ENCODE measurements around the gene CEACAM4.
"Not testable (repeated sequence)": the region's sequence is repeated elsewhere in the genome, so short reads cannot be mapped to it uniquely, and the experiment has no call there.

Gene CEACAM4

DNA sequence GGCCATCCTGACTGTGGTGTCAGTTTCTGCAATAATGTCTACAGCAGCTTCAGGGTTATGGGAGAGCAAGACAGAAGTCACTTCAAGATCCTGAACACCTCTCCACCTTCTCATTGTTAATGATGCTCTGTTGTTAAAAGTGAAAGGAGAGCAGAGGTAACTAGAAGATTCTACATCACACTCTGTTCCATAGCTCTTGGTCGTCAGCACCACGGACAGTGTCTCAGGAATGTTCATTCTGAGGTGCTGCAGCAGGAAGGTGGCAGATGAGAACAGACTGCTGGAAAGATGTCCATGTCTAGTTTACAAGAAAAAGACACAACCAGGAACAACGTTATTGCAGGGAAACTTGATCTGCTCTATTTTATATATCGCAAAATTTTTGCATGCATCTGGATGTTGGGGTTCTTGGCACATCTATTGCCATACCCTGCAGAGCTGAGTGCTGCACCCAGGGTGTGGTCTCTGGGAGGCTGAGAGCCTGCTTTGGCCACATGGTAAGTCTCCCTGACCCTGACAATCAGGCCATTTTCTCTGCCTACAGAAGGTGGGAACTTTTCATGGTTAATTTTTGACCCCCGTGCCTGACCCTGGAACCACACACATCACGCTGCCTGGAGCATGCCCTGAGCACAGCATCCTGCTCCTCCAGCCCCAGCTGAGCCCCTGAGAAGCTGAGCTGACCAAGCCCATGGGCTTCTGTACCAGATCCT is 38.2 kb downstream of the CEACAM4 start:
- TF ChIP-seq, protein P1, sequence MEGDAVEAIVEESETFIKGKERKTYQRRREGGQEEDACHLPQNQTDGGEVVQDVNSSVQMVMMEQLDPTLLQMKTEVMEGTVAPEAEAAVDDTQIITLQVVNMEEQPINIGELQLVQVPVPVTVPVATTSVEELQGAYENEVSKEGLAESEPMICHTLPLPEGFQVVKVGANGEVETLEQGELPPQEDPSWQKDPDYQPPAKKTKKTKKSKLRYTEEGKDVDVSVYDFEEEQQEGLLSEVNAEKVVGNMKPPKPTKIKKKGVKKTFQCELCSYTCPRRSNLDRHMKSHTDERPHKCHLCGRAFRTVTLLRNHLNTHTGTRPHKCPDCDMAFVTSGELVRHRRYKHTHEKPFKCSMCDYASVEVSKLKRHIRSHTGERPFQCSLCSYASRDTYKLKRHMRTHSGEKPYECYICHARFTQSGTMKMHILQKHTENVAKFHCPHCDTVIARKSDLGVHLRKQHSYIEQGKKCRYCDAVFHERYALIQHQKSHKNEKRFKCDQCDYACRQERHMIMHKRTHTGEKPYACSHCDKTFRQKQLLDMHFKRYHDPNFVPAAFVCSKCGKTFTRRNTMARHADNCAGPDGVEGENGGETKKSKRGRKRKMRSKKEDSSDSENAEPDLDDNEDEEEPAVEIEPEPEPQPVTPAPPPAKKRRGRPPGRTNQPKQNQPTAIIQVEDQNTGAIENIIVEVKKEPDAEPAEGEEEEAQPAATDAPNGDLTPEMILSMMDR (IDR thresholded peaks at IDR 0.05; ENCODE audit: low read length, missing control alignments): no peak
- H3K4me3 ChIP-seq (replicated peaks; ENCODE audit: low read depth, low read length): no peak overlapping the region
- peak; percentile 55 for DNase-seq (ENCODE audit: low read depth)

DNA sequence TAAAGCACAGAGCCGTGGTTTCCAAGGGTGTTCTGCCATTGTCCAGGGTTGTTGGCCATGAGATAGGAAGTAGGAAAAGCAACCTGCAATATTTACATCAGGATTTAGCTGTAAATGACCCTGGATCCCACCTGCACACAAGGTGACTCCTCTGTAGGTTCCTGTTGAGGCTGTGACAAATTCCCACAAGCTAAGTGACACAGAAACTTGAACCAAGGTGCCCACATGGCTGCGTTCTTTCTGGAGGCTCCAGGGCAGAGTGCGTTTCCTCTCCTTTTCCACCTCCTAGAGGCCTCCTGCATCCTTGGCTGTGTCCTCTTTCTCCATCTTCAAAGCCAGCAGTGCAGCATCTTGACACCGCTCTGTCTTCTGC is 39.0 kb downstream of the CEACAM4 start:
- no peak overlapping the region for H3K4me3 ChIP-seq (replicated peaks; ENCODE audit: low read depth, low read length)
- TF ChIP-seq, protein P1 (IDR thresholded peaks at IDR 0.05; ENCODE audit: low read length, missing control alignments): no peak
- no peak for DNase-seq (ENCODE audit: low read depth)

DNA sequence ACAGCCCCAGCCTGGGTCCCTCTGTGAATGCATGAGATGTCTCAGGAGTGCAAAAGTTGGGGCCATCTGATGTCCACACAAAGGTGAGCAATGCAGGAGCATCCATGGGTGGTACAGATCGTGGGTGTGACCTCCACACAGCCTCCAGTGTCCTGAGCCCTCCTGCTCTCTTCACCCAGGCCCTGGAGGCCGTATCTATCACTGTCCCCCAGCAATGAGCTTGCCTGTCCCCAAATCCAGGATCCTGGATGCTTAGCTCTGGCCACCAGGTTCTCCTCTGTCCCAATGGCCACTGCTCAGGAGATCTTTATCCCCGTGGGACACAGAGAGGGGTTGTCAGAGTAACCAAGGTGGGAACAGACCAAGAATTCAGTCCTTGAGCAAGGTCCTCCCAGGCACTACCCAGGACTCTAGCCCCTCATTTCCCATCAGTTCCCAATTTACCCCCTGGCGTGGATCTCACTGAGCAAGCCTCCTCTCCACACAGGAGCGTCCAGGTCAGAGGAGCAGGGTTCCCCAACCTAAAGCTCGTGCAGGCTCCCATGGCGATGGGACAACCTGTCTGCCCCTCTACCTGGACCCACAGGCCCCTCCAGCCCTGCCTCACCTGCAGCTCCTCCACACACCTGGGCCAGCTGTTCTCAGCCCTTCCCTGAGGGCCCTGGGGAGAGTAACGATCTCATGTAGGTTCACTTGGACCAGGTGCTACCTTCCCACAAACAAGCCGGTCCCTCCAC is 39.6 kb downstream of the CEACAM4 start:
- no peak overlapping the region for H3K4me3 ChIP-seq (replicated peaks; ENCODE audit: low read depth, low read length)
- DNase-seq (ENCODE audit: low read depth): no peak
- TF ChIP-seq, protein P1 (IDR thresholded peaks at IDR 0.05; ENCODE audit: low read length, missing control alignments): no peak

DNA sequence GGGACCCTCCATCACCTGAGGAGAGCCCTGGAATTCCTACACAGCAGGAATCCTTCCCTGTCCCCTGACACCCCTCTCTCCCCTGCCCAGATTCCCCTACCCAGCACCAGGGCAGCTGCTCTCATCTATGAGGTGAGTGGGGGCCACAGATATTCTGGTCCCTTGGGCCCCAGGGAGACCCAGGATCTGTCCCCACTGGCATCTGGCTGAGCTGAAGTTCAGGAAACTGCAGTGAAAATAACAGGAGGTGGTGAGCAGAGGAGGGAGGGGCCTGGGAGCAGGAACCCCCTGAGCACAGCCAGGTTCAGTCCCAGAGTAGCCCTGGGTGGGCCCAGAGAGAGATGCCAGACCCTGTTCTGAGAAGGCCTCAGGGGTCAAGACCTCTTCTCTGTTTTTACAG is 40.8 kb downstream of the CEACAM4 start:
- TF ChIP-seq, protein P1 (IDR thresholded peaks at IDR 0.05; ENCODE audit: low read length, missing control alignments): no peak
- H3K4me3 ChIP-seq (replicated peaks; ENCODE audit: low read depth, low read length): no peak overlapping the region
- no peak for DNase-seq (ENCODE audit: low read depth)

DNA sequence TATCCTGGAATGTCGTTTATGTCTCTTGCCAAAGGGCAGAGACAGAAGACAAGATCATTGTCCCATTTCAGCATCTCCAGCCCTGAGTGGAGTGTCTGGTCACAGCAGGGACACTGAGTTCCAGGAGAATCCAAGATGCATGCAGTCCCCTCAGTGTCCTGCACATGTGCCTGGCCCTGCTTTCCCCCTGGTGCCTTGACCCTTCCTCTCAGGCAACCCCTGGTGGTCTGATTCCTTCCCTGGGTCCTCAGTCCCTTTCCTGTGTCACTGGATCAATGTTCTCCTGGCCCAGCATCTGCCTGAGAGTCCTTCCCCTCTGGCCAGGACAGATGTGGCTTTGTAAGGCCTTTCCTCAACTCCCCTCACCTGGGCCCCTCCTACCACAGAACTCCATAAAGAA is 41.9 kb downstream of the CEACAM4 start:
- TF ChIP-seq, protein P1 (IDR thresholded peaks at IDR 0.05; ENCODE audit: low read length, missing control alignments): no peak

DNA sequence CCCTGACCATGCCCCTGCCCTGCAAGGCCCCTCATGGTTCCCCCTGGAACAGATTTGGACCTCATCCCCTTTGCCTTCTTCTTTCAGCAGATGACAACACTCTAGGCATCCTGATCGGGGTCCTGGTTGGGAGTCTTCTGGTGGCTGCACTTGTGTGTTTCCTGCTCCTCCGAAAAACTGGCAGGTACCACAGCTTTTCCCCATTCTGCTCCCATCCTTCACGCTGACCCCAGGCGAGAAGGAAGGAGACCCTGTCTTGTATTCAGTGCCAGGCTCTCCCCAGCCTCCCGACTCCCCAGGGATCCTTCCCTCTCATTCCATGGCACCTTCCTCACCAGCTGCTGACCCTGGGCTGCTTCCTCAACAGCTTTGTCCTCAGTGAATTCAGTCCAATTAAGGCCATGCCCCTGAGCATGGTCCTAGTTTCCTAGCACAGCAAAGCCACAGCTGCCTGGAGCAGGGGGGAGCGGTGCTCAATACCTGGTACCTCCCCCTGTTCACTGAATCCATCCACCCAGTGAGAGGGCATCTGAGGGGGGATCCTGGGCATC is 42.5 kb downstream of the CEACAM4 start:
- TF ChIP-seq, protein P1 (IDR thresholded peaks at IDR 0.05; ENCODE audit: low read length, missing control alignments): no peak
- no peak for DNase-seq (ENCODE audit: low read depth)
- H3K4me3 ChIP-seq (replicated peaks; ENCODE audit: low read depth, low read length): no peak overlapping the region

More for the DNA sequence above, 41.9 kb downstream of the CEACAM4 start:
- no peak for DNase-seq (ENCODE audit: low read depth)
- H3K4me3 ChIP-seq (replicated peaks; ENCODE audit: low read depth, low read length): no peak overlapping the region

DNA sequence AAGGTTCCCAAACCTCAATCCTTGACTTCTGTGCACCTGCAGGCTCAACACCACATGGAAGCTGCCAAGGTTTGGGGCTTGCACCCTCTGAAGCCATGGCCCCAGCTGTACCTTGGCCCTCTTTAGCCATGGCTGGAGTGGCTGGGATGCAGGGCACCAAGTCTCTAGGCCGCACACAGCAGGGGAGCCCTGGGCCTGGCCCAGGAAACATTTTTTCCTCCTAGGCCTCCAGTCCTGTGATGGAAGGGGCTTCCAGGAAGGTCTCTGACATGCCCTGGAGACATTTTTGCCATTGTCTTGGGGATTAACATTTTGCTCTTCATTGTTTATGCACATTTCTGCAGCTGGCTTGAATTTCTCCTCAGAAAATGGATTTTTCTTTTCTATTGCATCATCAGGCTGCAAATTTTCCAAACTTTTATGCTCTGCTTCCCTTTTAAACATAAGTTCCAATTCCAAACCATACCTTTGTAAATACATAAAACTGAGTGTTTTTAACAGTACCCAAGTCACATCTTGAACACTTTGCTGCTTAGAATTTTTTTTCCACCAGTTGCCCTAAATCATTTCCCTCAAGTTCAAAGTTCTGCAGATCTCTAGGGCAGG is 44.2 kb downstream of the CEACAM4 start:
- not testable (repeated sequence) for H3K4me3 ChIP-seq (replicated peaks; ENCODE audit: low read depth, low read length); DNase-seq (ENCODE audit: low read depth)

DNA sequence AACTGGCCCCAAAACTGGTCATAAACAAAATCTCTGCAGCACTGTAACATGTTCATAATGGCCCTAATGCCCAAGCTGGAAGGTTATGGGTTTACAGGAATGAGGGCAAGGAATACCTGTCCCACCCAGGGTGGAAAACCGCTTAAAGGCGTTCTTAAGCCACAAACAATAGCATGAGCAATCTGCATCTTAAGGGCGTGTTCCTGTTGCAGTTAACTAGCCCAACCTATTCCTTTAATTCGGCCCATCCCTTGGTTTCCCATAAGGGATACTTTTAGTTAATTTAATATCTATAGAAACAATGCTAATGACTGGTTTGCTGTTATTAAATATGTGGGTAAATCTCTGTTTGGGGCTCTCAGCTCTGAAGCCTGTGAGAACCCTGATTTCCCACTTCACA is 45.8 kb downstream of the CEACAM4 start:
- not testable (repeated sequence) for DNase-seq (ENCODE audit: low read depth); H3K4me3 ChIP-seq (replicated peaks; ENCODE audit: low read depth, low read length)

All from fibroblast of pulmonary artery (primary cell).